Measurements from ENCODE around the gene ELP2. TPM values are rescaled to one million over a fixed set of nuclear protein-coding genes. Genes with fewer than 3 reads are reported as not detected.
A peak's percentile ranks its signal among the peaks of the same experiment; 100 is the strongest.
"Not testable (repeated sequence)": the region's sequence is repeated elsewhere in the genome, so short reads cannot be mapped to it uniquely, and the experiment has no call there.

The ELP2 gene
- polyA plus RNA-seq, 1 experiment, result 125 TPM

DNA sequence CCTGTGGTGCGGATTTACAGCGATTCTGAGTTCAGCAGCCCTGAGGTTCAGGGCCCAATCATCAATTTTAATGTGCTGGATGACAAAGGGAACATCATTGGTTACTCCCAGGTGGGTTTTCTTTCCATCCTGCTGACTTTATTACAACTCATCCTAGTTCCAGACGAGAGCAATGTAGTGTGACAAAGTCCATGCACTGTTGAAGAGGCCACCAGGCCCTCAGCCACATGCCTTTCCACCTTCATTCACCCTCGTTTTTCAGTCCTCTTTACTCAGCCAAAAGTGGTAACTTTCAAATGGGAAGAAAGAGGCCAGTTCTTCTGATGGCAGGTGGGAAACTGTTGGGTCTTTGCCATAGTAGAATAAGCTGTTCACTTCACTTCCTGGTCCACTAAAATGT, 75.5 kb downstream of the ELP2 start:
- no peaks in the 10 kb centered on the region for H3K36me3 ChIP-seq (ENCODE audit: control insufficient read depth, insufficient read depth, low read length)
- TF ChIP-seq CTCF (IDR thresholded peaks at IDR 0.05; ENCODE audit: insufficient read depth, low read depth, low read length), result no peak
- no peak overlapping the region for H3K4me3 ChIP-seq (ENCODE audit: low read depth, low read length)
- POLR2A ChIA-PET, result no interaction called here
- no peak for DNase-seq (ENCODE audit: low read depth)
- CTCF ChIA-PET, result no interaction called here
- no peaks in the 10 kb centered on the region for H3K27me3 ChIP-seq (ENCODE audit: control insufficient read depth, insufficient read depth, low read length)

DNA sequence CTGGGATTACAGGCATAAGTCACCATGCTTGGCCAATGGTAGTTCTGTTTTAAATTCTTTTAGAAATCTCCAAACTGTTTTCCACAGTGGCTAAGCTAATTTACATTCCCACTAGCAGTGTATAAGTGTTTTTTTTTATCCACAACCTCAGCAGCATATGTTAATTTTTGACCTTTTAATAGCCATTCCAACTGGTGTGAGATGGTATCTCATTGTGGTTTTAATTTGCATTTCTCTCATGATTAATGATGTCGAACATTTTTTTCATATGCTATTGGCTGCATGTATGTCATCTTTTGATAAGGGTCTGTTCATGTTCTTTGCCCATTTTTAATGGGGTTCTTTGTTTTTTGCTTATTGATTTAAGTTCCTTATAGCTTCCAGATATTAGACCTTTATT, 77.6 kb downstream of the ELP2 start:
- ChIA-PET POLR2A (no interaction called here), CTCF (no interaction called here)
- no peak for DNase-seq (ENCODE audit: low read depth)

DNA sequence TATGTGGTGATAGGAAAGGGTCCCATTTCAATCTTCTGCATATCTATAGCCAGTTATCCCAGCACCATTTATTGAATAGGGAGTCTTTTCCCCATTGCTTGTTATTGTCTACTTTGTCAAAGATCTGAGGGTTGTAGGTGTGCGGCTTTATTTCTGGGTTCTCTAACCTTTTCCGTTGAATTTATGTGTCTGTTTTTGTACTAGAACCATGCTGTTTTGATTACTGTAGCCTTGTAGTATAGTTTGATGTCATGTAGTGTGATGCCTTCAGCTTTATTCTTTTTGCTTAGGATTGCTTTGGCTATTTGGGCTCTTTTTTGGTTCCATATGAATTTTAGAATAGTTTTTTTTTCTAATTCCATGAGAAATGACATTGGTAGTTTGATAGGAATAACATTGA, 78.3 kb downstream of the ELP2 start:
- POLR2A ChIA-PET; DNase-seq (ENCODE audit: low read depth); H3K4me3 ChIP-seq (ENCODE audit: low read depth, low read length); H3K27me3 ChIP-seq (ENCODE audit: control insufficient read depth, insufficient read depth, low read length); H3K36me3 ChIP-seq (ENCODE audit: control insufficient read depth, insufficient read depth, low read length): not testable (repeated sequence)
- CTCF ChIA-PET, result interaction anchor here (1.7 kb wide), 1 partner anchor 18 kb away, joined by 3 read pairs; no protein-coding TSS in a partner anchor

More for the DNA sequence above, 77.6 kb downstream of the ELP2 start:
- Histone ChIP-seq H3K4me3 (ENCODE audit: low read depth, low read length) (no peak overlapping the region), H3K27me3 (ENCODE audit: control insufficient read depth, insufficient read depth, low read length) (no peaks in the 10 kb centered on the region), H3K36me3 (ENCODE audit: control insufficient read depth, insufficient read depth, low read length) (0 out of 2 replicates have a peak, but pooled peaks cover 2% of the 10 kb centered on the region)
- TF ChIP-seq CTCF (IDR thresholded peaks at IDR 0.05; ENCODE audit: insufficient read depth, low read depth, low read length), result no peak

DNA sequence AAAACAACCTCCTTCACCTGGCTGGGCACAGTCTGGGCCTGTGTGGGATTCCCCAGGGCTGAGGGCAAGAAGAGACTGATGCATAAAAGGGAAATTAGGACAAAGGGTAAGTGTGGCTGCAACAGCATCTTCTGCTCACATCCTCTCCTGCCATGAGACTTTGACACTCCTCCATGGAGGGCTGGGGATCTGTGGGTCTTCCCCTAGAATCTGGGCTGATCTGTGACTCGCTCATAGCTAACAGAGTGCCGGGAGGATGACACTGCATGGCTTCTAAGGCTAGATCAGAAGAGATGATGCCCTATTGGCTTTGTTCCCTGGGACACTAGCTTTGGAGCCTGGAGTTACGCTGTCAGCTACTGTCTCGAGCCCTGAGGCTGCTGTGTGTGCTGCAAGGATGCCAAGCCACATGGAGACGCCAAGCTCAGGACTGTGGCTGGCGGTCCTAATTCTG, 81.9 kb downstream of the ELP2 start:
- TF ChIP-seq CTCF (IDR thresholded peaks at IDR 0.05; ENCODE audit: insufficient read depth, low read depth, low read length), result no peak
- DNase-seq (ENCODE audit: low read depth), result no peak
- POLR2A ChIA-PET, result no interaction called here
- Histone ChIP-seq H3K36me3 (ENCODE audit: control insufficient read depth, insufficient read depth, low read length) (peaks cover 7% of the 10 kb centered on the region), H3K4me3 (ENCODE audit: low read depth, low read length) (no peak overlapping the region), H3K27me3 (ENCODE audit: control insufficient read depth, insufficient read depth, low read length) (no peaks in the 10 kb centered on the region)
- CTCF ChIA-PET, result no interaction called here

GRCh38 chr18:36212301-36213171, 82.8 kb downstream of the ELP2 start:
- TF ChIP-seq CTCF (IDR thresholded peaks at IDR 0.05; ENCODE audit: insufficient read depth, low read depth, low read length), result peak; percentile 28; the same call in 1 of the 2 replicates
- ChIA-PET POLR2A (no interaction called here), CTCF (no interaction called here)
- Histone ChIP-seq H3K27me3 (ENCODE audit: control insufficient read depth, insufficient read depth, low read length) (no peaks in the 10 kb centered on the region), H3K36me3 (ENCODE audit: control insufficient read depth, insufficient read depth, low read length) (peaks cover 7% of the 10 kb centered on the region), H3K4me3 (ENCODE audit: low read depth, low read length) (no peak overlapping the region)
- DNase-seq (ENCODE audit: low read depth), result no peak

Data from BJ (cell line).